GM12878 (cell line): ENCODE measurements around the gene POLRMT. TPM values are rescaled to one million over a fixed set of nuclear protein-coding genes. Genes with fewer than 3 reads are reported as not detected.

Source experiments
- ATF7 ChIP-seq: fragments of 450-650 bp; IDR thresholded peaks from 2 replicates; pipeline ENCODE4 v1.6.1; 2016; ENCODE audit warnings: low read depth, mild to moderate bottlenecking
- BHLHE40 ChIP-seq, 2 experiments: fragments of 450-650 bp in 1 of 2; IDR thresholded peaks; 2 replicates each; pipeline ENCODE4 v1.6.1; 2011 to 2017; ENCODE audit warnings: low read depth in 2 of 2, borderline replicate concordance in 1 of 2, improper control_type of control experiment in 1 of 2, low read length in 1 of 2, mild to moderate bottlenecking in 1 of 2
- CEBPB ChIP-seq, 2 experiments: fragments of 150-350 bp in 1 of 2; IDR thresholded peaks; 2 replicates each; pipeline ENCODE4 v1.6.1; 2012 to 2014; ENCODE audit warnings: low read depth in 2 of 2, low read length in 2 of 2, borderline replicate concordance in 1 of 2, inconsistent platforms in 1 of 2
- CHD1 ChIP-seq: IDR thresholded peaks from 2 replicates; pipeline ENCODE4 v1.6.1; 2012; ENCODE audit warnings: low read depth, low read length, improper control_type of control experiment
- CHD4 ChIP-seq: fragments of 200-600 bp; sonication (generic); IDR thresholded peaks from 2 replicates; pipeline ENCODE4 v1.6.1; 2016; ENCODE audit warnings: mild to moderate bottlenecking
- DPF2 ChIP-seq: fragments of 450-650 bp; IDR thresholded peaks from 2 replicates; pipeline ENCODE4 v1.6.1; 2017; ENCODE audit warnings: mild to moderate bottlenecking
- ESRRA ChIP-seq: IDR thresholded peaks from 2 replicates; pipeline ENCODE4 v1.6.1; 2012; ENCODE audit warnings: mild to moderate bottlenecking, low read length, improper control_type of control experiment
- FOS ChIP-seq: IDR thresholded peaks from 3 replicates; pipeline ENCODE4 v1.6.1; 2011; ENCODE audit warnings: borderline replicate concordance; ENCODE audit not compliant: insufficient read length; ENCODE audit errors: extremely low read depth
- HDAC6 ChIP-seq: fragments of 200-600 bp; sonication (generic); IDR thresholded peaks from one replicate; pipeline ENCODE4 v1.8.0; 2017; ENCODE audit warnings: antibody characterized with exemption; ENCODE audit not compliant: unreplicated experiment
- IRF5 ChIP-seq: fragments of 450-650 bp; IDR thresholded peaks from 2 replicates; pipeline ENCODE4 v1.6.1; 2017; ENCODE audit warnings: borderline replicate concordance
- JUND ChIP-seq: IDR thresholded peaks from 2 replicates; pipeline ENCODE4 v1.6.1; 2012; ENCODE audit warnings: low read depth, mild to moderate bottlenecking, low read length, improper control_type of control experiment, moderate library complexity
- KLF5 ChIP-seq: fragments of 450-650 bp; IDR thresholded peaks from 2 replicates; pipeline ENCODE4 v1.6.1; 2014; ENCODE audit warnings: mild to moderate bottlenecking; ENCODE audit not compliant: partially characterized antibody
- NR2F1 ChIP-seq: fragments of 450-650 bp; conservative IDR thresholded peaks from 2 replicates; pipeline ENCODE4 v1.6.1; 2017; ENCODE audit warnings: mild to moderate bottlenecking
- PAX5 ChIP-seq: IDR thresholded peaks from 2 replicates; pipeline ENCODE4 v1.6.1; 2011; ENCODE audit warnings: low read depth, low read length, borderline replicate concordance
- SKIL ChIP-seq: fragments of 450-650 bp; IDR thresholded peaks from 2 replicates; pipeline ENCODE4 v1.6.1; 2017; ENCODE audit warnings: mild to moderate bottlenecking, low read depth, inconsistent platforms; ENCODE audit not compliant: poor library complexity, severe bottlenecking
- SMARCA5 ChIP-seq: fragments of 450-650 bp; IDR thresholded peaks from 2 replicates; pipeline ENCODE4 v1.6.1; 2017; ENCODE audit warnings: mild to moderate bottlenecking
- SREBF2 ChIP-seq: IDR thresholded peaks from 2 replicates; pipeline ENCODE4 v1.6.1; 2012; ENCODE audit warnings: mild to moderate bottlenecking, low read length
- USF2 ChIP-seq: IDR thresholded peaks from 2 replicates; pipeline ENCODE4 v1.6.1; 2011; ENCODE audit warnings: low read depth, low read length, improper control_type of control experiment, borderline replicate concordance
- ZBTB40 ChIP-seq: fragments of 450-650 bp; IDR thresholded peaks from 2 replicates; pipeline ENCODE4 v1.6.1; 2016; ENCODE audit warnings: mild to moderate bottlenecking, moderate library complexity, borderline replicate concordance
- polyA plus RNA-seq, 11 experiments: library from polyadenylated mRNA; depleted of rRNA in 4 of 11; unstranded in 6 of 11; stranded (reverse) in 5 of 11; fragments of >200 nt; fragmentation: Nextera tagmentation in 4 of 11; fragmentation: Illumina TruSeq in 1 of 11; extraction: Ambion mirVana in 4 of 11; extraction: Trizol in 1 of 11; gene quantifications; 1 replicate in 1 of 11; 2 replicates in 10 of 11; pipeline versions ENCODE4 v1.2.1 to v1.2.3, GENCODE V29; 2011 to 2016; ENCODE audit warnings: inconsistent platforms in 2 of 11, missing spikeins in 2 of 11, low read depth in 1 of 11
- total RNA-seq, 4 experiments: library from RNA; depleted of rRNA in 3 of 4; stranded (reverse); fragments of >200 nt in 3 of 4; fragmentation: Illumina TruSeq in 1 of 4; extraction: Trizol in 1 of 4; gene quantifications; 2 replicates each; pipeline versions ENCODE4 v1.2.1 to v1.2.3, GENCODE V29; 2013 to 2021

Gene POLRMT
- total and polyA plus RNA-seq, 10 of the 15 experiments (the other 5 are each of a cell fraction or from before 2014, with no cell fraction given) = 9.9 to 57.6 (median 34.6) TPM

GRCh38 chr19:572743-573518 is 60.4 kb downstream of the POLRMT start (continued):
- TF ChIP-seq USF2 (no peak), NR2F1 (0 out of 2 replicates have a peak, but pooled peaks have one; percentile 2), JUND (no peak), IRF5 (no peak), CHD1 (no peak), ATF7 (no peak), CEBPB (IDR thresholded peaks at IDR 0.05; ENCODE audit: borderline replicate concordance in 1 of 2, low read depth in 2 of 2, low read length in 2 of 2) (no peak), HDAC6 (peak; percentile 8), SREBF2 (no peak), CHD4 (no peak), SMARCA5 (no peak), FOS (no peak), DPF2 (no peak; the same call in 1 of the 2 replicates), KLF5 (no peak), PAX5 (no peak), ZBTB40 (no peak), BHLHE40 (IDR thresholded peaks at IDR 0.05; ENCODE audit: borderline replicate concordance in 1 of 2, low read depth in 2 of 2, low read length in 1 of 2) (0 out of 4 replicates have a peak, but pooled peaks of 1 of the 2 experiments have one; percentile 24), ESRRA (no peak), SKIL (no peak)
